Measurements from ENCODE around the gene NR6A1. TPM values are rescaled to one million over a fixed set of nuclear protein-coding genes. Genes with fewer than 3 reads are reported as not detected.

Gene NR6A1
- total and polyA plus RNA-seq, 5 donors from 2014 or later: 0.05 TPM; not detected in 4

Other genes with a start within 250 kb of the NR6A1 start
- gene OLFML2A, start 5.8 kb upstream of the NR6A1 start, total RNA-seq: not detected
- gene OLFML2A, start 5.8 kb upstream of the NR6A1 start, polyA plus RNA-seq: not detected
- not detected for gene WDR38, start 82.1 kb upstream of the NR6A1 start, total RNA-seq
- not detected for gene WDR38, start 82.1 kb upstream of the NR6A1 start, polyA plus RNA-seq
- gene RPL35, start 90.6 kb upstream of the NR6A1 start, total RNA-seq: 1,242 TPM
- gene RPL35, start 90.6 kb upstream of the NR6A1 start, polyA plus RNA-seq: 1,000 to 10,000 TPM; 1,519 to 2,085 (median 1,866) TPM
- 48.6 TPM for gene ARPC5L, start 90.8 kb upstream of the NR6A1 start, total RNA-seq
- gene ARPC5L, start 90.8 kb upstream of the NR6A1 start, polyA plus RNA-seq: 10 to 100 TPM; 60.6 to 63.7 (median 61.7) TPM
- 29.1 TPM for gene GOLGA1, start 169.8 kb upstream of the NR6A1 start, total RNA-seq
- 1 to 10 TPM; 4.8 to 7.5 (median 6.3) TPM for gene GOLGA1, start 169.8 kb upstream of the NR6A1 start, polyA plus RNA-seq